ENCODE results near the gene PRKAR2A. TPM values are rescaled to one million over a fixed set of nuclear protein-coding genes. Genes with fewer than 3 reads are reported as not detected.
A peak's percentile ranks its signal among the peaks of the same experiment; 100 is the strongest.

PRKAR2A gene
- total RNA-seq, 1 donor from 2014 or later: 23.8 TPM

DNA sequence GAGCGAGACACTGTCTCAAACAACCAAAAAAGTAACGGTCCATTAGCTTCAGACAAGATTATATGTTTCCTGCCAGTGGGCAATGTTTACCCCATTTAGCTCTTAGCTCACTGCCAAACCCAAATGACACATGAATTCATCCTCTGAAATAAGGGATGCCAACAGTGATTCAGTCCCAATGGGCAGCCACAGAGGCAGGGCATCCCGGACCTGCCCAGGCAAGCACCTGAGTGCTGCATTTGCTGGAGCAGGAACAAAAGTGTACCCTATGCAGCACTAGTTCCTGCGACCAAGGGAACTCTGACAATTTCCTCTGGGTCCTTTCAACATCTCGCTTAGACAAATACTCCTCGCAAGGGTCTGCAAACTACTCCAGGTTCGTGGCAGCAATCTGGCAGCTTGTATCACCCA lies 138.6 kb downstream of the PRKAR2A start:
- H3K27ac ChIP-seq: no peak overlapping the region
- no peak for DNase-seq (ENCODE audit: extremely low spot score in 2 of 2)
- TF ChIP-seq POLR2AphosphoS5 (IDR thresholded peaks at IDR 0.05; ENCODE audit: insufficient read depth in 1 of 2, low read depth in 1 of 2) (peak in 1 of 2 donors; percentile 60), CTCF (IDR thresholded peaks at IDR 0.05) (no peak), POLR2A (IDR thresholded peaks at IDR 0.05) (no peak)

GRCh38 chr3:48708481-48708889 lies 139.2 kb downstream of the PRKAR2A start:
- no peaks in the 10 kb centered on the region for H3K27me3 ChIP-seq
- peaks cover 0 to 6% of the 10 kb centered on the region in 2 donors for H3K36me3 ChIP-seq
- no peak overlapping the region for H3K27ac ChIP-seq
- H3K4me1 ChIP-seq: peaks cover 66% of the 10 kb centered on the region
- intact Hi-C loops (cut with DNase I): no loop called here
- H3K4me3 ChIP-seq: no peak overlapping the region
- TF ChIP-seq POLR2AphosphoS5 (IDR thresholded peaks at IDR 0.05; ENCODE audit: insufficient read depth in 1 of 2, low read depth in 1 of 2) (no peak), POLR2A (IDR thresholded peaks at IDR 0.05) (no peak), CTCF (IDR thresholded peaks at IDR 0.05) (no peak)
- H3K9me3 ChIP-seq: no peaks in the 10 kb centered on the region
- DNase-seq (ENCODE audit: extremely low spot score in 2 of 2): no peak

More for the DNA sequence above, 138.6 kb downstream of the PRKAR2A start:
- H3K4me3 ChIP-seq: no peak overlapping the region
- intact Hi-C loops (cut with DNase I): no loop called here
- peaks cover 0 to 8% of the 10 kb centered on the region in 2 donors for H3K36me3 ChIP-seq
- H3K27me3 ChIP-seq: no peaks in the 10 kb centered on the region
- H3K9me3 ChIP-seq: no peaks in the 10 kb centered on the region
- peaks cover 66% of the 10 kb centered on the region for H3K4me1 ChIP-seq

DNA sequence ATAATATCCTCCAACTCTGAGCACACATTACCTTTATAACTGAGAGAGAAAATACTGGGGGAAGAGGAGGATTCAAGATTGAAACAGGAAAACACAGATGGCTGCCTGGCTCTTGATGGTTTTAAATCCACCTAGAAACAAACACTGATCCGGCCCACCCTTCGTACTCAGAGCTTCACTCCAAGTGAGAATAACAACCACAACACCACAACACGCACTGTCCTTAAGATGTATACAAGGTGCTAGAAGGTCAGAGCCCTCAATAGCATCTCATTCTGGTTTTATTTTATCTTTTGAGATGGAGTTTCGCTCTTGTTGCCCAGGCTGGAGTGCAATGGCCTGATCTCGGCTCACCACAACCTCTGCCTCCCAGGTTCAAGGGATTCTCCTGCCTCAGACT lies 140.5 kb downstream of the PRKAR2A start:
- intact Hi-C loops (cut with DNase I): no loop called here
- H3K9me3 ChIP-seq: no peaks in the 10 kb centered on the region
- H3K4me3 ChIP-seq: no peak overlapping the region
- peaks cover 63% of the 10 kb centered on the region for H3K4me1 ChIP-seq
- no peaks in the 10 kb centered on the region for H3K27me3 ChIP-seq
- no peak for TF ChIP-seq POLR2AphosphoS5 (IDR thresholded peaks at IDR 0.05; ENCODE audit: insufficient read depth in 1 of 2, low read depth in 1 of 2)
- TF ChIP-seq POLR2A (IDR thresholded peaks at IDR 0.05): no peak
- no peak for TF ChIP-seq CTCF (IDR thresholded peaks at IDR 0.05)
- H3K27ac ChIP-seq: no peak overlapping the region
- DNase-seq (ENCODE audit: extremely low spot score in 2 of 2): no peak
- H3K36me3 ChIP-seq: peaks cover 0 to 6% of the 10 kb centered on the region in 2 donors

GRCh38 chr3:48702320-48702920 lies 145.3 kb downstream of the PRKAR2A start:
- Histone ChIP-seq H3K4me3 (no peak overlapping the region), H3K9me3 (no peaks in the 10 kb centered on the region), H3K27ac (no peak overlapping the region), H3K27me3 (no peaks in the 10 kb centered on the region), H3K4me1 (peaks cover 42% of the 10 kb centered on the region), H3K36me3 (no peaks in the 10 kb centered on the region)
- intact Hi-C loops (cut with DNase I): no loop called here
- TF ChIP-seq CTCF (IDR thresholded peaks at IDR 0.05) (no peak), POLR2AphosphoS5 (IDR thresholded peaks at IDR 0.05; ENCODE audit: insufficient read depth in 1 of 2, low read depth in 1 of 2) (no peak), POLR2A (IDR thresholded peaks at IDR 0.05) (no peak)
- DNase-seq (ENCODE audit: extremely low spot score in 2 of 2): no peak

DNA sequence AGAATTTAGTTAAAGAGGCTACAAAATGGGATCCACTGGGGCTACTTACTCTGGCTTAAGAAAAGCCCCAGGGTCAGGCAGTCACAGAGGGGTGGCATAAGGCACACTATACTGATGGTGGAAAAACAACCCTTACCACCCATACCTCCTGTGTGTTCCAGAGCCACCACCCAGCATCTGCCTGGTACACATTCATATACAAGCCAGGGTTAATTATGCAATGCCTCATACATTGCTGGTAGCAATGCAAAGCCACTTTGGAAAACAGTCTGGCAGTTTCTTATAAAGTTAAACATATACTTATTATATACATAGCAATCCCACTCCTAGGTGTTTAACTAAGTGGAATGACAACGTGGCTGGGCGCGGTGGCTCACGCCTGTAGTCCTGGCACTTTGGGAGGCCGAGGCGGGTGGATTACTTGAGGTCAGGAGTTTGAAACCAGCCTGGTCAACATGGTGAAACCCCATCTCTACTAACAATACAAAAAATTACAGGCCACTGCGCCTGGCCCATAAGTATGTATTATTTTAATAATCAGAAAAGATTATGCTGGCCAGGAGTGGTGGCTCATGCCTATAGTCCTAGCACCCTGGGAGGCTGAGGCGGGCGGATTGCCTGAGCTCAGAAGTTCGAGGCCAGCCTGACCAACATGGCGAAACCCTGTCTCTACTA lies 146.8 kb downstream of the PRKAR2A start:
- Histone ChIP-seq H3K4me1 (peaks cover 49% of the 10 kb centered on the region), H3K27me3 (no peaks in the 10 kb centered on the region), H3K27ac (no peak overlapping the region), H3K4me3 (no peak overlapping the region), H3K9me3 (no peaks in the 10 kb centered on the region), H3K36me3 (no peaks in the 10 kb centered on the region)
- intact Hi-C loops (cut with DNase I): no loop called here
- DNase-seq (ENCODE audit: extremely low spot score in 2 of 2): no peak
- TF ChIP-seq POLR2A (IDR thresholded peaks at IDR 0.05) (no peak), POLR2AphosphoS5 (IDR thresholded peaks at IDR 0.05; ENCODE audit: insufficient read depth in 1 of 2, low read depth in 1 of 2) (no peak), CTCF (IDR thresholded peaks at IDR 0.05) (no peak)

All from vagina (tissue), 2 donors.